Spleen (tissue), 11 donors: ENCODE data around the gene NCOA1. TPM values are rescaled to one million over a fixed set of nuclear protein-coding genes. Genes with fewer than 3 reads are reported as not detected.
A peak's percentile ranks its signal among the peaks of the same experiment; 100 is the strongest.

ENCODE experiments used
- DNase-seq: peaks from one replicate; pipeline ENCODE4 v3.0.0-alpha.2; 2020
- H3K27ac ChIP-seq, 8 donors: fragments of 200-600 bp; sonication (generic) in 7 of 8; 1 replicate in 4 of 8; 2 replicates in 4 of 8; pipeline versions ENCODE4 v1.5.0 to v1.8.0; 2016 to 2021; ENCODE audit warnings: inconsistent platforms in 4 of 8, mild to moderate bottlenecking in 4 of 8, moderate library complexity in 1 of 8
- H3K27me3 ChIP-seq, 7 donors: fragments of 200-600 bp; sonication (generic) in 6 of 7; replicated peaks in 1 of 7; 1 replicate in 4 of 7; 2 replicates in 3 of 7; pipeline versions ENCODE4 v1.5.0 to v1.8.0; 2016 to 2021; ENCODE audit warnings: inconsistent platforms in 3 of 7, mild to moderate bottlenecking in 1 of 7
- H3K36me3 ChIP-seq, 6 donors: fragments of 200-600 bp; sonication (generic) in 5 of 6; 1 replicate in 4 of 6; 2 replicates in 2 of 6; pipeline versions ENCODE4 v1.5.0 to v1.8.0; 2016 to 2021; ENCODE audit warnings: inconsistent platforms in 2 of 6
- H3K4me1 ChIP-seq, 6 donors: fragments of 200-600 bp; sonication (generic) in 5 of 6; 1 replicate in 3 of 6; 2 replicates in 3 of 6; pipeline versions ENCODE4 v1.5.0 to v1.8.0; 2016 to 2021; ENCODE audit warnings: inconsistent platforms in 3 of 6
- H3K4me3 ChIP-seq, 8 donors: fragments of 200-600 bp; sonication (generic) in 7 of 8; 1 replicate in 4 of 8; 2 replicates in 4 of 8; pipeline versions ENCODE4 v1.5.0 to v1.8.0; 2016 to 2021; ENCODE audit warnings: inconsistent platforms in 4 of 8, mild to moderate bottlenecking in 4 of 8, moderate library complexity in 2 of 8
- H3K9me3 ChIP-seq, 8 donors: fragments of 200-600 bp; sonication (generic) in 7 of 8; 1 replicate in 4 of 8; 2 replicates in 4 of 8; pipeline versions ENCODE4 v1.5.0 to v1.8.0; 2016 to 2021; ENCODE audit warnings: inconsistent platforms in 4 of 8
- POLR2A ChIP-seq, 3 donors: fragments of 450-650 bp; IDR thresholded peaks; one replicate each; pipeline ENCODE4 v1.5.1; 2017; ENCODE audit warnings: antibody characterized with exemption in 3 of 3, mild to moderate bottlenecking in 1 of 3
- POLR2AphosphoS5 ChIP-seq, 3 donors: sonication (generic); formaldehyde crosslinking; IDR thresholded peaks; one replicate each; pipeline ENCODE4 v1.5.1; 2017; ENCODE audit warnings: antibody characterized with exemption in 3 of 3
- WGBS, 5 donors: extraction: QIAGEN DNeasy Blood & Tissue Kit in 3 of 5; methylation state at CpG; one replicate each; pipeline versions ENCODE4 v1.1.5 to v1.1.7; 2013 to 2018; 5-methylcytosine and 5-hydroxymethylcytosine counted together
- intact Hi-C: fragments of 100-400 bp; cut with DNase I; formaldehyde crosslinking; loops from one replicate; pipeline ENCODE4 v1.15.0; 2023; ENCODE audit warnings: low total_unique reads
- polyA plus RNA-seq, 3 donors: library from polyadenylated mRNA; stranded (reverse); fragments of 200-250 nt; gene quantifications; one replicate each; pipeline ENCODE4 v1.2.1, GENCODE V29; 2013
- total RNA-seq, 7 donors: library from RNA; depleted of rRNA in 3 of 7; stranded (reverse); fragments of >200 nt in 3 of 7; fragmentation: NEBNext Ultra II Directional in 4 of 7; extraction: Animal tissue kit (Norgen Biotek cat#: 25700) in 4 of 7; gene quantifications; one replicate each; pipeline versions ENCODE4 v1.1.0 to v1.2.1, GENCODE V29; 2016 to 2021
- TF ChIP-seq, protein P1 (sequence below), 11 experiments: fragments of 200-600 bp in 7 of 11; fragments of 450-650 bp in 4 of 11; sonication (generic) in 4 of 11; IDR thresholded peaks in 8 of 11; conservative IDR thresholded peaks in 3 of 11; 1 replicate in 7 of 11; 2 replicates in 4 of 11; pipeline versions ENCODE4 v1.4.0 to v1.8.0; 2016 to 2021; ENCODE audit warnings: antibody characterized with exemption in 11 of 11, inconsistent platforms in 4 of 11, mild to moderate bottlenecking in 1 of 11
- donor health status: healthy with polysubstance abuse.
- donor health status: DM: no; HTN: no; CAD: no; lungs with moderate emphysema.
- donor health status: DM: no; HTN: no; CAD: no.
- donor health status: Bipolar disorder and iron deficiency.
- donor health status: healthy.
- donor health status: DM: no; HTN: no; CAD: no.
- donor health status: DM: yes; HTN: yes; CAD: no.

Gene NCOA1
- total and polyA plus RNA-seq, 10 donors, result 4.4 to 73.6 (median 54.4) TPM

DNA sequence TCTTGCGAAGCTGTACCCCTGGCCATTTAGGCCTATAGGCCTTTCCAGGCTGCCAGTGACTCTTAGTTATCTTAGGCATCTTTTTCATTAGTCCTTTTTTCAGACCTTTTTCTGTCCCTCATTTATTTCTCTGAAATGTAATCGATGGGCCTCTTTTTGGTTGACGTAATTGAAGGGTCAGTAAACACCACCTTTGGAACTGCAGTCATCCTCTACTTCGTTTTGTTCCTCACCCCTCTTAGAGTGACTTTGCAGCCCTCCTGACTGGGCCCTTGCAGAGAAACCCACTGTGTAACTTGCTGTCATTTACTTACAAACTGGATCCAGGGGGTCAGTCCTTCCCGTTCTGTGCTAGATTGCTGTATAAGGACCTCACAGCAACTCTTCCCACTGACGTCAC, 325.4 kb downstream of the NCOA1 start:
- Histone ChIP-seq H3K27ac (no peak overlapping the region), H3K36me3 (peaks cover 0 to 83% (median 34%) of the 10 kb centered on the region in 6 donors), H3K4me3 (no peak overlapping the region), H3K9me3 (no peaks in the 10 kb centered on the region), H3K27me3 (no peaks in the 10 kb centered on the region), H3K4me1 (peaks cover 0 to 8% (median 0%) of the 10 kb centered on the region in 6 donors)
- intact Hi-C loops, result no loop called here
- no peak for DNase-seq
- 95 to 98% (median 97%) methylated on average over 6 of the region's 6 CpGs for WGBS, 5 donors
- TF ChIP-seq, protein P1, sequence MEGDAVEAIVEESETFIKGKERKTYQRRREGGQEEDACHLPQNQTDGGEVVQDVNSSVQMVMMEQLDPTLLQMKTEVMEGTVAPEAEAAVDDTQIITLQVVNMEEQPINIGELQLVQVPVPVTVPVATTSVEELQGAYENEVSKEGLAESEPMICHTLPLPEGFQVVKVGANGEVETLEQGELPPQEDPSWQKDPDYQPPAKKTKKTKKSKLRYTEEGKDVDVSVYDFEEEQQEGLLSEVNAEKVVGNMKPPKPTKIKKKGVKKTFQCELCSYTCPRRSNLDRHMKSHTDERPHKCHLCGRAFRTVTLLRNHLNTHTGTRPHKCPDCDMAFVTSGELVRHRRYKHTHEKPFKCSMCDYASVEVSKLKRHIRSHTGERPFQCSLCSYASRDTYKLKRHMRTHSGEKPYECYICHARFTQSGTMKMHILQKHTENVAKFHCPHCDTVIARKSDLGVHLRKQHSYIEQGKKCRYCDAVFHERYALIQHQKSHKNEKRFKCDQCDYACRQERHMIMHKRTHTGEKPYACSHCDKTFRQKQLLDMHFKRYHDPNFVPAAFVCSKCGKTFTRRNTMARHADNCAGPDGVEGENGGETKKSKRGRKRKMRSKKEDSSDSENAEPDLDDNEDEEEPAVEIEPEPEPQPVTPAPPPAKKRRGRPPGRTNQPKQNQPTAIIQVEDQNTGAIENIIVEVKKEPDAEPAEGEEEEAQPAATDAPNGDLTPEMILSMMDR (IDR thresholded peaks at IDR 0.05 in 8 of 11, conservative IDR thresholded peaks at IDR 0.05 in 3 of 11), result no peak
- TF ChIP-seq POLR2AphosphoS5 (IDR thresholded peaks at IDR 0.05), result no peak
- TF ChIP-seq POLR2A (IDR thresholded peaks at IDR 0.05), result no peak

DNA sequence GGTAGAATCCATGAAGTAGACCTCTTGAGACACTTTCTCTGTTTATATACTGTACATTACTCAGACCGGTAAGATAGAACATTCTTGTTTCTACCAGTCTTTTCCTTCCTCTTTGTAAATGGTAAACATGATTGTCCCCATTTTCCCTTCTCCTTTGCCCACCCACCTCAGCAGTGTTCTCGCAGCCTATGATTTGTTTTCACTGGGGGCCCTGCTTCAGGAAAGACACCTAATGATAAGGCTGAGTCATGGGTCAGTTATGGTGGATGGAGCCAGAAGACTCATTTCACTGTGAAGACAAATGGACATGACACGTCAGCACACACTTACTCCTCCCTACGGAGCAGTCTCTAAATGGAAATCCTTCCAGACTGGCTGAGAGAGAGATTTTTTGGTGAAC, 325.8 kb downstream of the NCOA1 start:
- H3K27ac ChIP-seq, result no peak overlapping the region
- no peaks in the 10 kb centered on the region for H3K27me3 ChIP-seq
- no peak for DNase-seq
- TF ChIP-seq POLR2AphosphoS5 (IDR thresholded peaks at IDR 0.05) (no peak), POLR2A (IDR thresholded peaks at IDR 0.05) (no peak)
- TF ChIP-seq, protein P1 (IDR thresholded peaks at IDR 0.05 in 8 of 11, conservative IDR thresholded peaks at IDR 0.05 in 3 of 11), result no peak
- H3K9me3 ChIP-seq, result no peaks in the 10 kb centered on the region
- H3K4me3 ChIP-seq, result no peak overlapping the region
- intact Hi-C loops, result no loop called here
- peaks cover 0 to 88% (median 37%) of the 10 kb centered on the region in 6 donors for H3K36me3 ChIP-seq
- H3K4me1 ChIP-seq, result peaks cover 0 to 8% (median 0%) of the 10 kb centered on the region in 6 donors
- 87 to 93% (median 90%) methylated on average over 4 of the region's 4 CpGs for WGBS, 5 donors

DNA sequence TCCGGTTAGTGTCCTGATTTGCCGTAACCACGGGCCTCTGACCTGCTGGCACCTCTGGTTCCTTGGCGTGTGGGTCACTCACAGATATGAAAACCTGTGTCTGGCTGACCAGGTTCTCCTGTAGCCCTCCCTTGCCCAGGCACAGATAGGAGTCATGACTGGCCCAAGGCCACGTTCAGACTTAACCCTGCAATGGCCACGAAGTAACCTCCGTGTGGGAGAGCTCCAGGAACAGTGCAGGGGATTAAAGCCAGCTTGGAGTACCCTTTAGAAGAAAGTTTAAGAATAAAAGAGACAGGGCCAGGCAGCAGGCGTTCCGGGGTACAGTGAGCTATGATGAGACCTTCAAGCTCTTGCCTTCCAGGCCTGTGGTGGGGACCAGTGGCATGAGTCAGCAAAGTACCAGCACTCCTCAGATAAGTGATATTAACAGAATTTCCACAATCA, 327.7 kb downstream of the NCOA1 start:
- H3K36me3 ChIP-seq, result peaks cover 0 to 98% (median 42%) of the 10 kb centered on the region in 6 donors
- H3K27me3 ChIP-seq, result no peaks in the 10 kb centered on the region
- intact Hi-C loops, result no loop called here
- H3K4me3 ChIP-seq, result no peak overlapping the region
- DNase-seq, result peak; percentile 50
- no peaks in the 10 kb centered on the region for H3K9me3 ChIP-seq
- 70 to 88% (median 76%) methylated on average over 8 to 9 of the region's 9 CpGs for WGBS, 5 donors
- no peak overlapping the region for H3K27ac ChIP-seq
- no peak for TF ChIP-seq POLR2A (IDR thresholded peaks at IDR 0.05)
- no peak for TF ChIP-seq POLR2AphosphoS5 (IDR thresholded peaks at IDR 0.05)
- TF ChIP-seq, protein P1 (IDR thresholded peaks at IDR 0.05 in 8 of 11, conservative IDR thresholded peaks at IDR 0.05 in 3 of 11), result no peak
- H3K4me1 ChIP-seq, result peaks cover 0 to 8% (median 0%) of the 10 kb centered on the region in 6 donors

DNA sequence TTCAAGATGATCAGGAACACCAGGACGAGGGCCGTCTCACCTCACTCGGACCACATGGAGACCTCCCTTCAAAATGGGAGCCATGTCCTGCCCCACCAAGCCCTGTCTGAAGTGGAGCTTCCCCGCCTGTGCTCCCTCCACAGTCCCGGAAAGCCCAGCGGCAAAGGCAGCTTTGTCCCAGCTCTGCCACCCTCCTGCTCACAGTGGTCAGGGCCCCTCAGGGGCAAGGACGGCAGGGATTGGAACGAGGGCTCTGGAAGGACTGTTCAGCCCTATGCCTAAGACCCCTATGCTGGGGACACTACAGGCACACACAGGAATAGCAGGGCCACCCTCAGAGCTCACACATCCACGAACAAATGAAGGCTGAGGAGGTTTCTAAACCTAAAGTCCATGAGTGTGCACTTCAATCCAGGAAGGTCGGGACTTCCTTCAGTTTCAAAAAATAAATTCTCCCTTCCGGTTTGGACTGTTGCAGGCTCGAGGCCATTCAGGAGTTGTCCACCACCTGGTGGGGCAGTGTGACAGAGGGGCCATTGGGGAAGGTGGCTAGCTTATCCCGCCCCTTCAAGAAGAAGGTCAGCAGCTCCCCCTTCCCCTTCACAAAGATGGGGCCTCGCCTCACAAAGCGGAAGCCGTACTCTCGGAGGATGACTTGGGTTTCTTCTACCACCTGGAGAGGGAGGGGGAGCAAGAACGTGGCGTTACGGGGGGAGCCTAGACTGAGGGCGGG, 328.6 kb downstream of the NCOA1 start:
- peak overlapping the region in 1 of 8 donors; percentile 34 for H3K27ac ChIP-seq
- TF ChIP-seq POLR2A (IDR thresholded peaks at IDR 0.05) (no peak), POLR2AphosphoS5 (IDR thresholded peaks at IDR 0.05) (peak in 2 of 3 donors; percentile 25 to 38)
- TF ChIP-seq, protein P1 (IDR thresholded peaks at IDR 0.05 in 8 of 11, conservative IDR thresholded peaks at IDR 0.05 in 3 of 11), result no peak
- peaks cover 0 to 99% (median 42%) of the 10 kb centered on the region in 6 donors for H3K36me3 ChIP-seq

More for the DNA sequence above, 328.6 kb downstream of the NCOA1 start:
- Histone ChIP-seq H3K9me3 (no peaks in the 10 kb centered on the region), H3K27me3 (no peaks in the 10 kb centered on the region), H3K4me1 (peaks cover 0 to 8% (median 0%) of the 10 kb centered on the region in 6 donors), H3K4me3 (no peak overlapping the region)
- DNase-seq, result peak; percentile 67
- intact Hi-C loops, result no loop called here
- 70 to 89% (median 83%) methylated on average over 19 to 21 of the region's 21 CpGs for WGBS, 5 donors
